ENCODE measurements around the gene PLEKHA1. TPM values are rescaled to one million over a fixed set of nuclear protein-coding genes. Genes with fewer than 3 reads are reported as not detected.

The PLEKHA1 gene
- total RNA-seq, 2 donors from 2014 or later, result 24.2 to 35.2 TPM

GRCh38 chr10:122343936-122344335, 30.6 kb upstream of the PLEKHA1 start:
- Histone ChIP-seq H3K27ac (no peak overlapping the region), H3K27me3 (replicated peaks; ENCODE audit: insufficient read depth) (no peaks in the 10 kb centered on the region), H3K36me3 (no peaks in the 10 kb centered on the region), H3K9me3 (no peaks in the 10 kb centered on the region), H3K4me3 (no peak overlapping the region), H3K4me1 (replicated peaks) (no peaks in the 10 kb centered on the region)
- no peak for TF ChIP-seq POLR2A (IDR thresholded peaks at IDR 0.05)
- no peak for TF ChIP-seq POLR2AphosphoS5 (IDR thresholded peaks at IDR 0.05)
- TF ChIP-seq, protein P1, sequence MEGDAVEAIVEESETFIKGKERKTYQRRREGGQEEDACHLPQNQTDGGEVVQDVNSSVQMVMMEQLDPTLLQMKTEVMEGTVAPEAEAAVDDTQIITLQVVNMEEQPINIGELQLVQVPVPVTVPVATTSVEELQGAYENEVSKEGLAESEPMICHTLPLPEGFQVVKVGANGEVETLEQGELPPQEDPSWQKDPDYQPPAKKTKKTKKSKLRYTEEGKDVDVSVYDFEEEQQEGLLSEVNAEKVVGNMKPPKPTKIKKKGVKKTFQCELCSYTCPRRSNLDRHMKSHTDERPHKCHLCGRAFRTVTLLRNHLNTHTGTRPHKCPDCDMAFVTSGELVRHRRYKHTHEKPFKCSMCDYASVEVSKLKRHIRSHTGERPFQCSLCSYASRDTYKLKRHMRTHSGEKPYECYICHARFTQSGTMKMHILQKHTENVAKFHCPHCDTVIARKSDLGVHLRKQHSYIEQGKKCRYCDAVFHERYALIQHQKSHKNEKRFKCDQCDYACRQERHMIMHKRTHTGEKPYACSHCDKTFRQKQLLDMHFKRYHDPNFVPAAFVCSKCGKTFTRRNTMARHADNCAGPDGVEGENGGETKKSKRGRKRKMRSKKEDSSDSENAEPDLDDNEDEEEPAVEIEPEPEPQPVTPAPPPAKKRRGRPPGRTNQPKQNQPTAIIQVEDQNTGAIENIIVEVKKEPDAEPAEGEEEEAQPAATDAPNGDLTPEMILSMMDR (IDR thresholded peaks at IDR 0.05), result no peak
- intact Hi-C loops (cut with DNase I), result loop anchor here (5.0 kb wide), 3 partner anchors 47 to 223 kb away; no protein-coding TSS in a partner anchor
- WGBS, result 95% methylated on average over 8 of the region's 8 CpGs
- DNase-seq (ENCODE audit: low spot score), result no peak

DNA sequence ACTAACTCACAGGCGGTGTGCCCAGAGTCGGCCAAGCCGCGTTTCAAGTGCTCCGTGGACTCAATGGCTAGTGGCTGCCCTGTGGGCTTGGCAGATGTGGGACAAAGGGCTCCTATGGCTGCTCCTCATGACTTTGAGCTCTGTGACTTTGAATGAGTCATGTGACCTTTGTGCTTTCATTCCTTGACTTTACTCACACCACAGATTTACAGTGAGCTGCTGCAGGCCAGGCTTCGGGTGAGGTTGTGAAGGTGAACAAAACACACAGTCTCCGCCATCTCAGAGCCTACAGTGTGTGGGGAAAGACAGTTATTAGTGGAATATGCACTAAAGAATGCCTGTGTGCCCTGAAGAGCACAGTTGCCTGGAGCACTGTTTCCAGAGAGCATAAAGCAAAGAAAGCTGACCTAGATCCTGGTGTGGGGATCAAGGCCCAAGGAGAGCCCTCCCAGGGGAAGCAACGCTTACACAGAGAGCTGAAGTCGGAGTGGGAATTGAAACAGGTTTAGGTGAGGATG, 29.7 kb upstream of the PLEKHA1 start:
- DNase-seq (ENCODE audit: low spot score), result no peak
- 89% methylated on average over 9 of the region's 9 CpGs for WGBS

DNA sequence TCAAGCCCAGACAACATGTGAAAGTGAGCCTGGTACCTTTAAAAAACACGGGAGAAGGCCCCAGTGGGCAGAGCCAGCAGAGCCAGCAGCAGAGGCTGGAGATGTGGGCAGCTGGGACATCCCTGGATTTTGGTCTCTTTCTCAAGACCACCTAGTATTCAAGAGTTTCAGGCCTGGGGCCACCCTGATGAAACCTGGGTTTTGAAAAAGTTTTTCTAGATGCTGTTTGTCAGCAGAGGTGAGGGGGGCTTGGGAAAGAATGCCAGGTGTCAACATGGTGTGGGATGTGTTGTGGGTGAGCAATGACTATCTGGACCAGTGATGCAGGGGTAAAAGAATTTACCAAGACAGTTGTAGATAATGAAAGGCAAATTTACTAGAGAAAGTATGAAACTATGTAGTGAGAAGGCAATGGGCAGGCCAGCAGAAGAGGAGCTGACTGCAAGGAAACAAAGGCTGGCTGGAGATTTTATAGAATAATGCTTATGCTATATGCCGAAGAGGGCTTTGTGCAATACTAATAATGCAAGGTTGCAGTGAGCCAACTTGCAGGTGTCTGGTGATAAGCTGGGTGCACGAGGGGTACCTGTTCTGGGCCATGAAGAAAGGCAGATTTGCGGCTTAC, 28.1 kb upstream of the PLEKHA1 start:
- Histone ChIP-seq H3K36me3 (no peaks in the 10 kb centered on the region), H3K4me1 (replicated peaks) (no peaks in the 10 kb centered on the region), H3K27me3 (replicated peaks; ENCODE audit: insufficient read depth) (no peaks in the 10 kb centered on the region), H3K9me3 (no peaks in the 10 kb centered on the region), H3K4me3 (no peak overlapping the region), H3K27ac (no peak overlapping the region)
- intact Hi-C loops (cut with DNase I), result no loop called here
- whole genome bisulfite sequencing, result 89% methylated on average over 4 of the region's 4 CpGs
- TF ChIP-seq, protein P1 (IDR thresholded peaks at IDR 0.05), result no peak
- no peak for TF ChIP-seq POLR2AphosphoS5 (IDR thresholded peaks at IDR 0.05)
- no peak for TF ChIP-seq POLR2A (IDR thresholded peaks at IDR 0.05)
- DNase-seq (ENCODE audit: low spot score), result no peak

More for the DNA sequence above, 29.7 kb upstream of the PLEKHA1 start:
- Histone ChIP-seq H3K4me1 (replicated peaks) (no peaks in the 10 kb centered on the region), H3K36me3 (no peaks in the 10 kb centered on the region), H3K27ac (no peak overlapping the region), H3K9me3 (no peaks in the 10 kb centered on the region), H3K27me3 (replicated peaks; ENCODE audit: insufficient read depth) (no peaks in the 10 kb centered on the region), H3K4me3 (no peak overlapping the region)
- intact Hi-C loops (cut with DNase I), result loop anchor here (5.0 kb wide), 3 partner anchors 47 to 223 kb away; no protein-coding TSS in a partner anchor
- no peak for TF ChIP-seq POLR2AphosphoS5 (IDR thresholded peaks at IDR 0.05)
- TF ChIP-seq, protein P1 (IDR thresholded peaks at IDR 0.05), result no peak
- no peak for TF ChIP-seq POLR2A (IDR thresholded peaks at IDR 0.05)

DNA sequence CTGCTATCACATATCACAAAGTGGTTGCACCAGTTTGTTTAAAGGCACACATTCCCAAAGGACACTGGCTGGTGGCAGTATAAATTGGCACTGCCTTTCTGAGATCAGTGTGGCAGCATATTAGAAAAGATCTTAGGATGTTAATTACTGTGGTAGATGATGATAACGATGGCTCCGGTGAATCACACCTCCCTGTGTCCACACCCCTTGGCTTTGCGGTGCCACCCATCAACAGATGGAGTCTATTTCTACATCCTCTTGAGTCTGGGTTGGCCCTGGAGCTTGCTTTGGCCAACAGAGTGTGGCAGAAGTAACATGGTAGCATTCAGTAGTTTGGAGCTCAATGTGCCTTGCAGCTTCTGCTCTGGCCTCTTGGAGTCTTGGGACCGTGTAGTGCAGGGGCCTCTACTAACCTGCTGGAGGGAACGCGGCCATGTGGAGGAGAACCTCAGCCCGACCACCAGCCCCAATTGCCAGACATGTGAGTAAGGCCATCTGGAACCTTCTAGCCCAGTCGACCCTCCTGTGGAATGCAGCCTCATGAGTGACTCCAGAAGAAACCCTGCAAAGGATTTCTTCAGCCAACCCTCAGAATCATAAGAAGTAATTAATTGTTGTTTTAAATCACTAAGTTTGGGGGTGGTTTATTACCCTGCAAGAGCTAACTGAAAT, 27.2 kb upstream of the PLEKHA1 start:
- Histone ChIP-seq H3K36me3 (no peaks in the 10 kb centered on the region), H3K27ac (no peak overlapping the region), H3K9me3 (no peaks in the 10 kb centered on the region), H3K4me1 (replicated peaks) (no peaks in the 10 kb centered on the region), H3K27me3 (replicated peaks; ENCODE audit: insufficient read depth) (no peaks in the 10 kb centered on the region), H3K4me3 (no peak overlapping the region)
- TF ChIP-seq POLR2A (IDR thresholded peaks at IDR 0.05), result no peak
- TF ChIP-seq POLR2AphosphoS5 (IDR thresholded peaks at IDR 0.05), result no peak
- TF ChIP-seq, protein P1 (IDR thresholded peaks at IDR 0.05), result no peak
- DNase-seq (ENCODE audit: low spot score), result no peak
- intact Hi-C loops (cut with DNase I), result no loop called here
- 85% methylated on average over 8 of the region's 8 CpGs for WGBS

Measured in prostate gland (tissue), 2 donors.